ENCODE results near the gene KRT72. TPM values are rescaled to one million over a fixed set of nuclear protein-coding genes. Genes with fewer than 3 reads are reported as not detected.
A peak's percentile ranks its signal among the peaks of the same experiment; 100 is the strongest.

Gene KRT72
- total and polyA plus RNA-seq, 4 donors, result 0.14 to 0.17 (median 0.14) TPM; not detected in 1

- no peak for TF ChIP-seq CTCF (IDR thresholded peaks at IDR 0.05; ENCODE audit: control extremely low read depth, extremely low read depth)
- ATAC-seq (ENCODE audit: insufficient read depth, low FRiP score), result no peak
- Histone ChIP-seq H3K27ac (ENCODE audit: low read depth in 1 of 2, low read length in 1 of 2) (no peak overlapping the region), H3K27me3 (ENCODE audit: control insufficient read depth in 3 of 3, insufficient read depth in 3 of 3, low read length in 2 of 3) (peaks cover 0 to 34% (median 31%) of the 10 kb centered on the region in 3 donors), H3K9me3 (ENCODE audit: control insufficient read depth in 4 of 4, insufficient read depth in 3 of 4, low read length in 3 of 4) (no peaks in the 10 kb centered on the region), H3K9ac (ENCODE audit: insufficient read depth in 1 of 2, low read length in 2 of 2) (no peak overlapping the region), H3K4me1 (ENCODE audit: control insufficient read depth in 5 of 5, insufficient read depth in 5 of 5, low read length in 5 of 5) (no peaks in the 10 kb centered on the region), H3K36me3 (ENCODE audit: control insufficient read depth in 4 of 4, insufficient read depth in 4 of 4, low read length in 4 of 4) (no peaks in the 10 kb centered on the region), H3K4me3 (no peak overlapping the region)
- peak in 1 of 3 donors; percentile 4 for DNase-seq
- WGBS, 2 donors, result 58 to 59% methylated on average over 1 of the region's 1 CpG
Measured at GRCh38 chr12:52607314-52607713, 6.1 kb upstream of the KRT72 start.

GRCh38 chr12:52606581-52607218, 5.4 kb upstream of the KRT72 start:
- Histone ChIP-seq H3K9me3 (ENCODE audit: control insufficient read depth in 4 of 4, insufficient read depth in 3 of 4, low read length in 3 of 4) (peaks cover 0 to 1% (median 0%) of the 10 kb centered on the region in 4 donors), H3K27me3 (ENCODE audit: control insufficient read depth in 3 of 3, insufficient read depth in 3 of 3, low read length in 2 of 3) (peaks cover under 1 to 40% (median 37%) of the 10 kb centered on the region in 3 donors), H3K27ac (ENCODE audit: low read depth in 1 of 2, low read length in 1 of 2) (no peak overlapping the region), H3K36me3 (ENCODE audit: control insufficient read depth in 4 of 4, insufficient read depth in 4 of 4, low read length in 4 of 4) (no peaks in the 10 kb centered on the region), H3K9ac (ENCODE audit: insufficient read depth in 1 of 2, low read length in 2 of 2) (no peak overlapping the region), H3K4me1 (ENCODE audit: control insufficient read depth in 5 of 5, insufficient read depth in 5 of 5, low read length in 5 of 5) (no peaks in the 10 kb centered on the region), H3K4me3 (no peak overlapping the region)
- no peak for TF ChIP-seq CTCF (IDR thresholded peaks at IDR 0.05; ENCODE audit: control extremely low read depth, extremely low read depth)
- DNase-seq (peak in 1 of 3 donors; percentile 5), ATAC-seq (ENCODE audit: insufficient read depth, low FRiP score) (no peak)
- WGBS, 2 donors, result 75 to 79% methylated on average over 7 of the region's 7 CpGs

GRCh38 chr12:52606096-52606495, 4.8 kb upstream of the KRT72 start:
- peaks cover 6 to 43% (median 37%) of the 10 kb centered on the region in 3 donors for H3K27me3 ChIP-seq (ENCODE audit: control insufficient read depth in 3 of 3, insufficient read depth in 3 of 3, low read length in 2 of 3)
- no peak for ATAC-seq (ENCODE audit: insufficient read depth, low FRiP score)
- H3K36me3 ChIP-seq (ENCODE audit: control insufficient read depth in 4 of 4, insufficient read depth in 4 of 4, low read length in 4 of 4), result no peaks in the 10 kb centered on the region
- no peak overlapping the region for H3K9ac ChIP-seq (ENCODE audit: insufficient read depth in 1 of 2, low read length in 2 of 2)
- DNase-seq, result no peak
- TF ChIP-seq CTCF (IDR thresholded peaks at IDR 0.05; ENCODE audit: control extremely low read depth, extremely low read depth), result no peak
- peaks cover 0 to 2% (median 0%) of the 10 kb centered on the region in 4 donors for H3K9me3 ChIP-seq (ENCODE audit: control insufficient read depth in 4 of 4, insufficient read depth in 3 of 4, low read length in 3 of 4)
- no peak overlapping the region for H3K27ac ChIP-seq (ENCODE audit: low read depth in 1 of 2, low read length in 1 of 2)
- no peak overlapping the region for H3K4me3 ChIP-seq
- H3K4me1 ChIP-seq (ENCODE audit: control insufficient read depth in 5 of 5, insufficient read depth in 5 of 5, low read length in 5 of 5), result no peaks in the 10 kb centered on the region
- 68 to 77% methylated on average over 3 of the region's 3 CpGs for WGBS, 2 donors

Data from lung (tissue), 12 donors.